ENCODE data around the gene EFCAB6.

DNA sequence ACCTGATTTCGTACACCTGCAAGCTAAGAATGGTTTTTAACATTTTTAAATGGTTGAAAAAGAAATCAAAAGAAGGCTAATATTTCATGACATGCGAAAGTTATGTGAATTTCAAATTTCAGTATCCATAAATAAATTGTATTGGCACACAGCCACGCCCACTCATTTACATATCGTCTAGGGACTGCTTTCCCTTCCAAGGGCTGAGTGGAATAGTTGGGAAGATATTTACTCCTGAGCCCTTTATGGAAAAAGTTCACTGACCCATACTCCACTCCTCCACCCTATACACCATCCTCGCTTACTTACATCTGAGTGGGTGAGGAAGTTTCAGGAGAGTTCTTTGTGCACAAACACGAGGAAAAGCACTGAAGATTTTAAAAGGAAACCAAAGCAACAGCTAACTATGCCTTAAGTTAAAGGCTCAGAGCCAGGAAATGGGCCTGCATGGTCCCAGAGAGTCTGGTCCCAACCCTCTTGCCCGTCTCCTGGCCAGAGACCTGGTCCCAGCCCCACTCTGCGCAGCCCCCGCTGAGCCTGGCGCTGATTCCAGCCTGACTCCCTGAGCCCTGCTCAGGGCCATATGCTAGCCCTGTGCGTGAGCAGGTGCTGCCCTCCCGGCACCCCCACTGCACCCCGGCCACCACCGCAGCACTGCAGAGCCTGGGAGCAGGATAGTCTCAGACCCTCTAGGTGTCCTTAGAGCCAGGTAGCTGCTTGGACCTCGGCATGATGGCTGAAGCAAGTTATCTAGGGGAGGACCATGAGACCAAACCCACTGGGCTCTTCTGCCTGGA is 69.8 kb downstream of the EFCAB6 start:
- TF ChIP-seq POLR2A (IDR thresholded peaks at IDR 0.05), result no peak
- TF ChIP-seq, protein P1, sequence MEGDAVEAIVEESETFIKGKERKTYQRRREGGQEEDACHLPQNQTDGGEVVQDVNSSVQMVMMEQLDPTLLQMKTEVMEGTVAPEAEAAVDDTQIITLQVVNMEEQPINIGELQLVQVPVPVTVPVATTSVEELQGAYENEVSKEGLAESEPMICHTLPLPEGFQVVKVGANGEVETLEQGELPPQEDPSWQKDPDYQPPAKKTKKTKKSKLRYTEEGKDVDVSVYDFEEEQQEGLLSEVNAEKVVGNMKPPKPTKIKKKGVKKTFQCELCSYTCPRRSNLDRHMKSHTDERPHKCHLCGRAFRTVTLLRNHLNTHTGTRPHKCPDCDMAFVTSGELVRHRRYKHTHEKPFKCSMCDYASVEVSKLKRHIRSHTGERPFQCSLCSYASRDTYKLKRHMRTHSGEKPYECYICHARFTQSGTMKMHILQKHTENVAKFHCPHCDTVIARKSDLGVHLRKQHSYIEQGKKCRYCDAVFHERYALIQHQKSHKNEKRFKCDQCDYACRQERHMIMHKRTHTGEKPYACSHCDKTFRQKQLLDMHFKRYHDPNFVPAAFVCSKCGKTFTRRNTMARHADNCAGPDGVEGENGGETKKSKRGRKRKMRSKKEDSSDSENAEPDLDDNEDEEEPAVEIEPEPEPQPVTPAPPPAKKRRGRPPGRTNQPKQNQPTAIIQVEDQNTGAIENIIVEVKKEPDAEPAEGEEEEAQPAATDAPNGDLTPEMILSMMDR (IDR thresholded peaks at IDR 0.05), result no peak
